ENCODE results near the gene RSPH4A. TPM values are rescaled to one million over a fixed set of nuclear protein-coding genes. Genes with fewer than 3 reads are reported as not detected.
"Not testable (repeated sequence)": the region's sequence is repeated elsewhere in the genome, so short reads cannot be mapped to it uniquely, and the experiment has no call there.

Gene RSPH4A
- total RNA-seq, 1 donor from 2014 or later: 0.14 TPM

GRCh38 chr6:116648156-116648555 lies 31.9 kb downstream of the RSPH4A start:
- intact Hi-C loops (cut with micrococcal nuclease): loop anchor here (5.0 kb wide), 2 partner anchors 111 to 366 kb away; no protein-coding TSS in a partner anchor
- peaks cover 8% of the 10 kb centered on the region for H3K4me1 Mint-ChIP-seq (ENCODE audit: low read depth)
- no peaks in the 10 kb centered on the region for H3K9me3 Mint-ChIP-seq
- DNase-seq (ENCODE audit: low spot score): no peak
- H3K27ac Mint-ChIP-seq: no peak overlapping the region
- H3K36me3 Mint-ChIP-seq (ENCODE audit: low read depth): peaks cover 46% of the 10 kb centered on the region
- H3K27me3 Mint-ChIP-seq (ENCODE audit: low read depth): no peaks in the 10 kb centered on the region
- H3K4me3 Mint-ChIP-seq (ENCODE audit: low read depth): no peak overlapping the region

- no peaks in the 10 kb centered on the region for H3K27me3 Mint-ChIP-seq (ENCODE audit: low read depth)
- H3K4me1 Mint-ChIP-seq (ENCODE audit: low read depth): peaks cover 9% of the 10 kb centered on the region
- no peaks in the 10 kb centered on the region for H3K9me3 Mint-ChIP-seq
- intact Hi-C loops (cut with micrococcal nuclease): loop anchor here (5.0 kb wide), 2 partner anchors 112 to 367 kb away; no protein-coding TSS in a partner anchor
- H3K36me3 Mint-ChIP-seq (ENCODE audit: low read depth): peaks cover 41% of the 10 kb centered on the region
- H3K27ac Mint-ChIP-seq: no peak overlapping the region
- no peak for DNase-seq (ENCODE audit: low spot score)
- H3K4me3 Mint-ChIP-seq (ENCODE audit: low read depth): no peak overlapping the region
Observed at GRCh38 chr6:116649129-116649528, 32.9 kb downstream of the RSPH4A start.

GRCh38 chr6:116651916-116652315 lies 35.6 kb downstream of the RSPH4A start:
- Mint-ChIP-seq H3K4me1 (ENCODE audit: low read depth) (peaks cover 9% of the 10 kb centered on the region), H3K36me3 (ENCODE audit: low read depth) (peaks cover 45% of the 10 kb centered on the region), H3K27ac (no peak overlapping the region), H3K4me3 (ENCODE audit: low read depth) (no peak overlapping the region), H3K9me3 (no peaks in the 10 kb centered on the region), H3K27me3 (ENCODE audit: low read depth) (no peaks in the 10 kb centered on the region)
- DNase-seq (ENCODE audit: low spot score): no peak
- intact Hi-C loops (cut with micrococcal nuclease): no loop called here

- Mint-ChIP-seq H3K4me1 (ENCODE audit: low read depth) (peaks cover 40% of the 10 kb centered on the region), H3K9me3 (no peaks in the 10 kb centered on the region), H3K27me3 (ENCODE audit: low read depth) (no peaks in the 10 kb centered on the region), H3K36me3 (ENCODE audit: low read depth) (peaks cover 69% of the 10 kb centered on the region), H3K4me3 (ENCODE audit: low read depth) (no peak overlapping the region), H3K27ac (no peak overlapping the region)
- intact Hi-C loops (cut with micrococcal nuclease): no loop called here
- no peak for DNase-seq (ENCODE audit: low spot score)
Observed at GRCh38 chr6:116661594-116661993, 45.3 kb downstream of the RSPH4A start.

- Mint-ChIP-seq H3K27me3 (ENCODE audit: low read depth) (no peaks in the 10 kb centered on the region), H3K27ac (no peak overlapping the region), H3K4me3 (ENCODE audit: low read depth) (no peak overlapping the region), H3K9me3 (no peaks in the 10 kb centered on the region), H3K36me3 (ENCODE audit: low read depth) (peaks cover 67% of the 10 kb centered on the region), H3K4me1 (ENCODE audit: low read depth) (peaks cover 44% of the 10 kb centered on the region)
- no peak for DNase-seq (ENCODE audit: low spot score)
- intact Hi-C loops (cut with micrococcal nuclease): no loop called here
Observed at GRCh38 chr6:116662202-116662601, 45.9 kb downstream of the RSPH4A start.

GRCh38 chr6:116663308-116663707 lies 47.0 kb downstream of the RSPH4A start:
- H3K27me3 Mint-ChIP-seq (ENCODE audit: low read depth): no peaks in the 10 kb centered on the region
- no peak for DNase-seq (ENCODE audit: low spot score)
- H3K4me3 Mint-ChIP-seq (ENCODE audit: low read depth): no peak overlapping the region
- intact Hi-C loops (cut with micrococcal nuclease): no loop called here
- no peaks in the 10 kb centered on the region for H3K9me3 Mint-ChIP-seq
- no peak overlapping the region for H3K27ac Mint-ChIP-seq
- peaks cover 50% of the 10 kb centered on the region for H3K4me1 Mint-ChIP-seq (ENCODE audit: low read depth)
- peaks cover 60% of the 10 kb centered on the region for H3K36me3 Mint-ChIP-seq (ENCODE audit: low read depth)

GRCh38 chr6:116664169-116664568 lies 47.9 kb downstream of the RSPH4A start:
- intact Hi-C loops (cut with micrococcal nuclease); H3K4me3 Mint-ChIP-seq (ENCODE audit: low read depth); H3K27ac Mint-ChIP-seq; H3K9me3 Mint-ChIP-seq; H3K27me3 Mint-ChIP-seq (ENCODE audit: low read depth); DNase-seq (ENCODE audit: low spot score): not testable (repeated sequence)
- peaks cover 50% of the 10 kb centered on the region for H3K4me1 Mint-ChIP-seq (ENCODE audit: low read depth)
- peaks cover 52% of the 10 kb centered on the region for H3K36me3 Mint-ChIP-seq (ENCODE audit: low read depth)

- H3K9me3 Mint-ChIP-seq: no peaks in the 10 kb centered on the region
- peaks cover 41% of the 10 kb centered on the region for H3K36me3 Mint-ChIP-seq (ENCODE audit: low read depth)
- peaks cover 47% of the 10 kb centered on the region for H3K4me1 Mint-ChIP-seq (ENCODE audit: low read depth)
- H3K27me3 Mint-ChIP-seq (ENCODE audit: low read depth): peaks cover 2% of the 10 kb centered on the region
- peak overlapping the region; percentile 54 for H3K4me3 Mint-ChIP-seq (ENCODE audit: low read depth)
- no peak overlapping the region for H3K27ac Mint-ChIP-seq
- no peak for DNase-seq (ENCODE audit: low spot score)
- intact Hi-C loops (cut with micrococcal nuclease): loop anchor here (5.0 kb wide), 1 partner anchor 383 kb away; no protein-coding TSS in a partner anchor
Observed at GRCh38 chr6:116665464-116665863, 49.2 kb downstream of the RSPH4A start.

GRCh38 chr6:116666869-116667268 lies 50.6 kb downstream of the RSPH4A start:
- H3K4me3 Mint-ChIP-seq (ENCODE audit: low read depth): peak overlapping the region; percentile 65
- peaks cover 41% of the 10 kb centered on the region for H3K4me1 Mint-ChIP-seq (ENCODE audit: low read depth)
- intact Hi-C loops (cut with micrococcal nuclease): loop anchor here (5.0 kb wide), 1 partner anchor 385 kb away; no protein-coding TSS in a partner anchor
- no peak for DNase-seq (ENCODE audit: low spot score)
- H3K9me3 Mint-ChIP-seq: no peaks in the 10 kb centered on the region
- peaks cover 34% of the 10 kb centered on the region for H3K36me3 Mint-ChIP-seq (ENCODE audit: low read depth)
- H3K27ac Mint-ChIP-seq: peak overlapping the region; percentile 44
- H3K27me3 Mint-ChIP-seq (ENCODE audit: low read depth): peaks cover 12% of the 10 kb centered on the region

- Mint-ChIP-seq H3K9me3 (no peaks in the 10 kb centered on the region), H3K27ac (peak overlapping the region; percentile 95), H3K4me1 (ENCODE audit: low read depth) (peaks cover 34% of the 10 kb centered on the region), H3K36me3 (ENCODE audit: low read depth) (peaks cover 27% of the 10 kb centered on the region), H3K4me3 (ENCODE audit: low read depth) (peak overlapping the region; percentile 99), H3K27me3 (ENCODE audit: low read depth) (peaks cover 19% of the 10 kb centered on the region)
- intact Hi-C loops (cut with micrococcal nuclease): loop anchor here (1.0 to 5.0 kb wide), 3 partner anchors 14 to 385 kb away; partner anchors contain the start of genes KPNA5 and RWDD1
- DNase-seq (ENCODE audit: low spot score): no peak
Observed at GRCh38 chr6:116667623-116668022, 51.3 kb downstream of the RSPH4A start.

- DNase-seq (ENCODE audit: low spot score): no peak
- intact Hi-C loops (cut with micrococcal nuclease): no loop called here
- H3K36me3 Mint-ChIP-seq (ENCODE audit: low read depth): no peaks in the 10 kb centered on the region
- no peak overlapping the region for H3K27ac Mint-ChIP-seq
- H3K27me3 Mint-ChIP-seq (ENCODE audit: low read depth): peaks cover 30% of the 10 kb centered on the region
- H3K9me3 Mint-ChIP-seq: no peaks in the 10 kb centered on the region
- no peak overlapping the region for H3K4me3 Mint-ChIP-seq (ENCODE audit: low read depth)
- H3K4me1 Mint-ChIP-seq (ENCODE audit: low read depth): peaks cover 6% of the 10 kb centered on the region
Observed at GRCh38 chr6:116672306-116672705, 56.0 kb downstream of the RSPH4A start.

GRCh38 chr6:116676021-116676420 lies 59.7 kb downstream of the RSPH4A start:
- Mint-ChIP-seq H3K4me3 (ENCODE audit: low read depth) (no peak overlapping the region), H3K36me3 (ENCODE audit: low read depth) (no peaks in the 10 kb centered on the region), H3K4me1 (ENCODE audit: low read depth) (peaks cover 5% of the 10 kb centered on the region), H3K27ac (no peak overlapping the region), H3K9me3 (peaks cover 6% of the 10 kb centered on the region), H3K27me3 (ENCODE audit: low read depth) (peaks cover 27% of the 10 kb centered on the region)
- DNase-seq (ENCODE audit: low spot score): no peak
- intact Hi-C loops (cut with micrococcal nuclease): no loop called here

GRCh38 chr6:116680880-116681672 lies 64.8 kb downstream of the RSPH4A start, which contains the start of gene KPNA5:
TSS of gene KPNA5 (plus strand) at chr6:116681211. CDS start at chr6:116681335, 124 bp downstream.
- Mint-ChIP-seq H3K27me3 (ENCODE audit: low read depth) (no peaks in the 10 kb centered on the region), H3K4me1 (ENCODE audit: low read depth) (peaks cover 20% of the 10 kb centered on the region), H3K9me3 (peaks cover 6% of the 10 kb centered on the region), H3K4me3 (ENCODE audit: low read depth) (peak within 1 kb of the TSS; percentile 92), H3K27ac (peak within 1 kb of the TSS; percentile 95), H3K36me3 (ENCODE audit: low read depth) (peaks cover 20% of the 10 kb centered on the region)
- DNase-seq (ENCODE audit: low spot score): peak; percentile 86
- intact Hi-C loops (cut with micrococcal nuclease): loop anchor here (1.0 kb wide), 2 partner anchors 13 to 110 kb away; partner anchors contain the start of genes RWDD1 and ZUP1
